Hepatocyte (in vitro differentiated cells): ENCODE measurements around the gene CCER1. TPM values are rescaled to one million over a fixed set of nuclear protein-coding genes. Genes with fewer than 3 reads are reported as not detected.

ENCODE experiments used
- DNase-seq: peaks from one replicate; pipeline ENCODE4 v3.0.0-alpha.2; 2016; ENCODE audit warnings: low spot score
- H2AFZ ChIP-seq: fragments of 200-600 bp; sonication (generic); 2 replicates; pipeline ENCODE4 v1.6.0; 2016; ENCODE audit warnings: antibody characterized with exemption, mild to moderate bottlenecking
- H3K27ac ChIP-seq: fragments of 200-600 bp; sonication (generic); 2 replicates; pipeline ENCODE4 v1.5.1; 2016; ENCODE audit warnings: mild to moderate bottlenecking
- H3K27me3 ChIP-seq: fragments of 200-600 bp; sonication (generic); 2 replicates; pipeline ENCODE4 v1.6.1; 2016
- H3K36me3 ChIP-seq: fragments of 200-600 bp; sonication (generic); replicated peaks from 2 replicates; pipeline ENCODE4 v1.5.1; 2016; ENCODE audit warnings: low read depth; ENCODE audit not compliant: insufficient read depth
- H3K4me1 ChIP-seq: fragments of 200-600 bp; sonication (generic); 2 replicates; pipeline ENCODE4 v1.5.1; 2016; ENCODE audit warnings: mild to moderate bottlenecking, moderate library complexity; ENCODE audit not compliant: insufficient read depth
- H3K4me2 ChIP-seq: fragments of 200-600 bp; sonication (generic); 2 replicates; pipeline ENCODE4 v1.6.0; 2016
- H3K4me3 ChIP-seq: fragments of 200-600 bp; sonication (generic); 2 replicates; pipeline ENCODE4 v1.5.1; 2016; ENCODE audit warnings: mild to moderate bottlenecking
- H3K79me2 ChIP-seq: fragments of 200-600 bp; sonication (generic); 2 replicates; pipeline ENCODE4 v1.6.0; 2017; ENCODE audit warnings: mild to moderate bottlenecking
- H3K9me2 ChIP-seq: fragments of 200-600 bp; sonication (generic); replicated peaks from 2 replicates; pipeline ENCODE4 v1.6.0; 2017; ENCODE audit warnings: mild to moderate bottlenecking; ENCODE audit not compliant: insufficient read depth
- H3K9me3 ChIP-seq: fragments of 200-600 bp; sonication (generic); 2 replicates; pipeline ENCODE4 v1.5.1; 2016; ENCODE audit warnings: low read depth, mild to moderate bottlenecking
- H4K20me1 ChIP-seq: fragments of 200-600 bp; sonication (generic); 2 replicates; pipeline ENCODE4 v1.6.0; 2016; ENCODE audit warnings: mild to moderate bottlenecking; ENCODE audit not compliant: insufficient read depth, poor library complexity, severe bottlenecking
- EZH2 ChIP-seq: fragments of 200-600 bp; sonication (generic); IDR thresholded peaks from 2 replicates; pipeline ENCODE4 v1.6.1; 2016; ENCODE audit warnings: antibody characterized with exemption, mild to moderate bottlenecking, borderline replicate concordance
- EZH2phosphoT487 ChIP-seq: fragments of 200-600 bp; sonication (generic); IDR thresholded peaks from one replicate; pipeline ENCODE4 v1.6.1; 2018; ENCODE audit warnings: antibody characterized with exemption, mild to moderate bottlenecking, low read depth, moderate library complexity; ENCODE audit not compliant: unreplicated experiment, severe bottlenecking
- WGBS: methylation state at CpG from one replicate; pipeline ENCODE4 v1.1.6; 2016; ENCODE audit warnings: low lambda C conversion rate; ENCODE audit errors: missing lambda C conversion rate; 5-methylcytosine and 5-hydroxymethylcytosine counted together
- polyA plus RNA-seq: library from polyadenylated mRNA; unstranded; fragments of >200 nt; fragmentation: Nextera tagmentation; extraction: Ambion mirVana; gene quantifications from 2 replicates; pipeline ENCODE4 v1.2.1, GENCODE V29; 2016
- total RNA-seq: library from RNA; depleted of rRNA; stranded (reverse); fragments of >200 nt; gene quantifications from 2 replicates; pipeline ENCODE4 v1.2.3, GENCODE V29; 2014
- TF ChIP-seq, protein P1 (sequence below): fragments of 200-600 bp; sonication (generic); IDR thresholded peaks from 2 replicates; pipeline ENCODE4 v1.5.1; 2016; ENCODE audit warnings: antibody characterized with exemption, mild to moderate bottlenecking; ENCODE audit not compliant: poor library complexity

CCER1 gene
- total and polyA plus RNA-seq, 2 experiments from 2014 or later, result not detected

DNA sequence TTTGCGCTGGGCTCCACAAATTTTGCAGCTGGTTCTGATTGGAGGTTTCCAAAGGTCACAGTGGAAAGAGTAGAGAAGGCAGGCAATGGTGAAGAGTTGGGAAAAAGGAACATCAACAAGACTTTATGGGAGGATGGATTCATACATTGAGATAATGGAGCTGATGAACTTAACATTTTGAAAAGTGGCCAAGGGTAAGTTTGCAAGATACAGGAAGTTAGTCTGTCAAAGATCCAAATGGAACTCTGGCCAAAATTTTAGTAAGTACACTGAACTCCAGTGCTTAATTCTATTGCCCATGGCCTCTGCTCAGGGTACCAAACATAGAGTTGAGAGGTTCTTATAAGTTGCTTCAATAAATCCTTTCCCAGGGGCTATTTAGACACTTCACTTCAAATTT, 15.6 kb downstream of the CCER1 start:
- DNase-seq, result no peak
- Histone ChIP-seq H3K27me3 (no peaks in the 10 kb centered on the region), H3K36me3 (no peaks in the 10 kb centered on the region), H3K4me2 (no peak overlapping the region), H3K27ac (no peak overlapping the region), H3K4me3 (no peak overlapping the region), H4K20me1 (no peaks in the 10 kb centered on the region), H3K9me2 (no peaks in the 10 kb centered on the region), H3K9me3 (no peaks in the 10 kb centered on the region), H3K79me2 (no peaks in the 10 kb centered on the region), H2AFZ (no peak overlapping the region), H3K4me1 (no peaks in the 10 kb centered on the region)
- TF ChIP-seq, protein P1, sequence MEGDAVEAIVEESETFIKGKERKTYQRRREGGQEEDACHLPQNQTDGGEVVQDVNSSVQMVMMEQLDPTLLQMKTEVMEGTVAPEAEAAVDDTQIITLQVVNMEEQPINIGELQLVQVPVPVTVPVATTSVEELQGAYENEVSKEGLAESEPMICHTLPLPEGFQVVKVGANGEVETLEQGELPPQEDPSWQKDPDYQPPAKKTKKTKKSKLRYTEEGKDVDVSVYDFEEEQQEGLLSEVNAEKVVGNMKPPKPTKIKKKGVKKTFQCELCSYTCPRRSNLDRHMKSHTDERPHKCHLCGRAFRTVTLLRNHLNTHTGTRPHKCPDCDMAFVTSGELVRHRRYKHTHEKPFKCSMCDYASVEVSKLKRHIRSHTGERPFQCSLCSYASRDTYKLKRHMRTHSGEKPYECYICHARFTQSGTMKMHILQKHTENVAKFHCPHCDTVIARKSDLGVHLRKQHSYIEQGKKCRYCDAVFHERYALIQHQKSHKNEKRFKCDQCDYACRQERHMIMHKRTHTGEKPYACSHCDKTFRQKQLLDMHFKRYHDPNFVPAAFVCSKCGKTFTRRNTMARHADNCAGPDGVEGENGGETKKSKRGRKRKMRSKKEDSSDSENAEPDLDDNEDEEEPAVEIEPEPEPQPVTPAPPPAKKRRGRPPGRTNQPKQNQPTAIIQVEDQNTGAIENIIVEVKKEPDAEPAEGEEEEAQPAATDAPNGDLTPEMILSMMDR, result no peak
- no peak for TF ChIP-seq EZH2
- TF ChIP-seq EZH2phosphoT487, result no peak
- 94% methylated on average over 1 of the region's 1 CpG for WGBS

DNA sequence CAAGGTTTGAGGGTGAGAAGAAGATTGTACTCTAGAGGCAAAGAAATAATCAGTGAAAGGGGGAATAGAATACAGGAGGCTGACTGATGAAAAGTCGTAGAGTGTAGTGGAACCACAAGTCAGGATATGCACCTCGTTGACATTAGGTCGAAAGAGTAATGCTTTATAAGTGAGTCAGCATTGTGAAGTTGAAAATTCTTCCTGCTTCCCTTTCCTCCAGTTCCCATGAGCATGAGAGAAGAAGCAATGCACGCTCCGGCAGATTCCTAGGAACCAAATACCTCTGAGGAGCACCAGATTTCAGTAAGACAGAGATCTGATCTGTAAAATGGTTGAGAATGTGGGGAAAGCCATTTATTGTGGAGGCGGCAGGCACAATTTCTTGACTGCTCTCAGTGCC, 16.5 kb downstream of the CCER1 start:
- Histone ChIP-seq H3K27ac (no peak overlapping the region), H3K9me3 (no peaks in the 10 kb centered on the region), H3K79me2 (no peaks in the 10 kb centered on the region), H3K4me2 (no peak overlapping the region), H4K20me1 (no peaks in the 10 kb centered on the region), H3K9me2 (no peaks in the 10 kb centered on the region), H2AFZ (peak overlapping the region; percentile 27), H3K4me3 (no peak overlapping the region), H3K36me3 (no peaks in the 10 kb centered on the region), H3K27me3 (no peaks in the 10 kb centered on the region), H3K4me1 (no peaks in the 10 kb centered on the region)
- DNase-seq, result peak; percentile 25
- 69% methylated on average over 6 of the region's 6 CpGs for WGBS
- TF ChIP-seq EZH2phosphoT487 (no peak), EZH2 (no peak)
- TF ChIP-seq, protein P1, result no peak

GRCh38 chr12:90937651-90938050, 17.3 kb downstream of the CCER1 start:
- Histone ChIP-seq H3K27ac (no peak overlapping the region), H3K9me2 (no peaks in the 10 kb centered on the region), H3K4me3 (no peak overlapping the region), H3K79me2 (no peaks in the 10 kb centered on the region), H4K20me1 (no peaks in the 10 kb centered on the region), H3K36me3 (no peaks in the 10 kb centered on the region), H3K4me1 (no peaks in the 10 kb centered on the region), H3K27me3 (no peaks in the 10 kb centered on the region), H3K4me2 (no peak overlapping the region), H2AFZ (no peak overlapping the region), H3K9me3 (no peaks in the 10 kb centered on the region)
- TF ChIP-seq, protein P1, result no peak
- TF ChIP-seq EZH2phosphoT487 (no peak), EZH2 (no peak)
- WGBS, result 53% methylated on average over 2 of the region's 2 CpGs
- DNase-seq, result no peak
